G401 (cell line): ENCODE measurements around the gene TMEM123. TPM values are rescaled to one million over a fixed set of nuclear protein-coding genes. Genes with fewer than 3 reads are reported as not detected.
A peak's percentile ranks its signal among the peaks of the same experiment; 100 is the strongest.

ENCODE experiments used
- DNase-seq: peaks from one replicate; pipeline ENCODE4 v3.0.0-alpha.2; 2015; ENCODE audit warnings: low spot score
- in situ Hi-C: cut with HindIII; loops from 2 replicates; pipeline ENCODE4 v1.10.0; 2016; ENCODE audit warnings: low sequenced_read_pairs, mixed read lengths
- total RNA-seq: library from RNA; depleted of rRNA; stranded (reverse); fragments of >200 nt; shearing (Covaris generic); gene quantifications from 2 replicates; pipeline ENCODE4 v1.2.3, GENCODE V29; 2014

Gene TMEM123
- total RNA-seq, 1 experiment from 2014 or later, result 104 TPM

GRCh38 chr11:102407901-102408300, 44.7 kb downstream of the TMEM123 start:
- DNase-seq, result no peak
- in situ Hi-C loops, result no loop called here

- in situ Hi-C loops, result no loop called here
Measured at GRCh38 chr11:102406099-102406498, 46.5 kb downstream of the TMEM123 start.

GRCh38 chr11:102405501-102405900, 47.1 kb downstream of the TMEM123 start:
- in situ Hi-C loops, result no loop called here
- no peak for DNase-seq

More at GRCh38 chr11:102406099-102406498, 46.5 kb downstream of the TMEM123 start:
- DNase-seq, result no peak

GRCh38 chr11:102402548-102402947, 50.0 kb downstream of the TMEM123 start:
- no peak for DNase-seq
- in situ Hi-C loops, result no loop called here

GRCh38 chr11:102401905-102402304, 50.7 kb downstream of the TMEM123 start:
- in situ Hi-C loops, result no loop called here
- no peak for DNase-seq

GRCh38 chr11:102400603-102401002, 52.0 kb downstream of the TMEM123 start:
- DNase-seq, result no peak
- in situ Hi-C loops, result no loop called here

- no peak for DNase-seq
- in situ Hi-C loops, result no loop called here
Measured at GRCh38 chr11:102399189-102399588, 53.4 kb downstream of the TMEM123 start.

GRCh38 chr11:102398297-102398696, 54.3 kb downstream of the TMEM123 start:
- in situ Hi-C loops, result no loop called here
- no peak for DNase-seq

GRCh38 chr11:102396708-102397563, 55.6 kb downstream of the TMEM123 start:
- in situ Hi-C loops, result no loop called here
- DNase-seq, result no peak

- in situ Hi-C loops, result no loop called here
- DNase-seq, result no peak
Measured at GRCh38 chr11:102395720-102396393, 56.7 kb downstream of the TMEM123 start.

GRCh38 chr11:102393272-102393730, 59.3 kb downstream of the TMEM123 start:
- in situ Hi-C loops, result no loop called here

GRCh38 chr11:102391549-102392237, 60.9 kb downstream of the TMEM123 start:
- no peak for DNase-seq
- in situ Hi-C loops, result no loop called here

More at GRCh38 chr11:102393272-102393730, 59.3 kb downstream of the TMEM123 start:
- no peak for DNase-seq

GRCh38 chr11:102390667-102391465, 61.7 kb downstream of the TMEM123 start:
- peak; percentile 28 for DNase-seq
- in situ Hi-C loops, result no loop called here

GRCh38 chr11:102389253-102389652, 63.3 kb downstream of the TMEM123 start:
- in situ Hi-C loops, result no loop called here
- no peak for DNase-seq

GRCh38 chr11:102387043-102387781, 65.4 kb downstream of the TMEM123 start:
- in situ Hi-C loops, result no loop called here
- no peak for DNase-seq

GRCh38 chr11:102386136-102386734, 66.3 kb downstream of the TMEM123 start:
- no peak for DNase-seq
- in situ Hi-C loops, result no loop called here

GRCh38 chr11:102385085-102386007, 67.2 kb downstream of the TMEM123 start:
- DNase-seq, result no peak
- in situ Hi-C loops, result no loop called here
